Fibroblast of pulmonary artery (primary cell): ENCODE measurements around the gene TAX1BP3.

ENCODE experiments used
- DNase-seq: peaks from one replicate; pipeline ENCODE4 v3.0.0-alpha.2; 2010; ENCODE audit warnings: low read depth
- H3K4me3 ChIP-seq: replicated peaks from 2 replicates; pipeline ENCODE4 v1.5.1; 2011; ENCODE audit warnings: low read depth, mild to moderate bottlenecking, control low read depth, low read length, moderate library complexity
- CTCF ChIP-seq: IDR thresholded peaks from 2 replicates; pipeline ENCODE4 v1.5.1; 2011; ENCODE audit warnings: mild to moderate bottlenecking, control low read depth, low read length, inconsistent platforms; ENCODE audit errors: missing control alignments

Gene TAX1BP3

DNA sequence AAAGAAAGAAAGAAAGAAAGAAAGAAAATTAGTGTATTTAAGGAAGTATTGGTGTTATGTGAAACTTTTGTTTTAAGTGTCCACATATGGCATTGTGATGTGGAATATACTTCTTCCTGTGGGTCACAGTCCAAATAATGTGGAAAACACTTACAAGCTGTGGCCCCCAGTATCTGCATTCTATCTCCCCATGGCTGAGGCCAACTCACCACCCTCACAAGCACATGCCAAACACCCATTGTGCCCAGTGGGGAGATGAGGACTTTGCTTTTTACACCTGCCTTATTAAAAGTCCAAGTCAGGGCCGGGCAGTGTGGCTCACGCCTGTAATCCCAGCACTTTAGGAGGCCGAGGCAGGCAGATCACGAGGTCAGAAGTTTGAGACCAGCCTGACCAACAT, 31.6 kb upstream of the TAX1BP3 start:
- TF ChIP-seq CTCF: no peak
- H3K4me3 ChIP-seq: no peak overlapping the region
- no peak for DNase-seq

GRCh38 chr17:3698139-3698538, 29.8 kb upstream of the TAX1BP3 start:
- no peak for DNase-seq
- TF ChIP-seq CTCF: no peak
- H3K4me3 ChIP-seq: no peak overlapping the region

GRCh38 chr17:3697103-3697476, 28.7 kb upstream of the TAX1BP3 start:
- TF ChIP-seq CTCF: no peak
- DNase-seq: no peak
- no peak overlapping the region for H3K4me3 ChIP-seq

- DNase-seq: no peak
- TF ChIP-seq CTCF: no peak
- peak within 1 kb of the TSS; percentile 56 for H3K4me3 ChIP-seq
Measured at GRCh38 chr17:3695723-3696411, 27.5 kb upstream of the TAX1BP3 start, which contains the start of gene P2RX5. P2RX5 (minus strand) TSS chr17:3696155; CDS start chr17:3696005, 150 bp downstream.

- H3K4me3 ChIP-seq: peak overlapping the region; percentile 56
- no peak for TF ChIP-seq CTCF
- DNase-seq: no peak
Measured at GRCh38 chr17:3695129-3695722, 26.8 kb upstream of the TAX1BP3 start.

DNA sequence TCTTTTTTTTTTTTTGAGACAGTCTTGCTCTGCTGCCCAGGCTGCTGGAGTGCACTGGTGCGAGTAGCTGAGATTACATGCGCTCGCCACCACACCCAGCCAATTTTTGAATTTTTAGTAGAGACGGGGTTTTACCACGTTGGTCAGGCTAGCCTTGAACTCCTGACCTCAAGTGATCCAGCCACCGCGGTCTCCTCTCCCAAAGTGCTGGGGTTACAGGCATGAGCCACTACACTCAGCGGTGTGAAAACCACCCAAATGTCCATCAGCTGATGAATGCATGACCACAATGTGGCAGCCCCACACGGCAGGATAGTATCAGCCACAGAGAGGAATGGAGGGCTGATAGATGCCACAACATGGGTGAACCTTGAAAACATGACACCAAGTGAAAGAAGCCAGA, 25.5 kb upstream of the TAX1BP3 start:
- H3K4me3 ChIP-seq: no peak overlapping the region
- DNase-seq: no peak
- TF ChIP-seq CTCF: no peak

- no peak for TF ChIP-seq CTCF
- DNase-seq: no peak
- no peak overlapping the region for H3K4me3 ChIP-seq
Measured at GRCh38 chr17:3693141-3693540, 24.8 kb upstream of the TAX1BP3 start.
